22Rv1 (cell line): ENCODE results near the gene WSB1.

Experiments used
- ZFX ChIP-seq: fragments of 450-650 bp; IDR thresholded peaks from 2 replicates; pipeline ENCODE4 v1.6.1; 2017; ENCODE audit warnings: antibody characterized with exemption, borderline replicate concordance
- TF ChIP-seq, protein P1 (sequence below): fragments of 450-650 bp; IDR thresholded peaks from 2 replicates; pipeline ENCODE4 v1.5.1; 2017; ENCODE audit warnings: mild to moderate bottlenecking

DNA sequence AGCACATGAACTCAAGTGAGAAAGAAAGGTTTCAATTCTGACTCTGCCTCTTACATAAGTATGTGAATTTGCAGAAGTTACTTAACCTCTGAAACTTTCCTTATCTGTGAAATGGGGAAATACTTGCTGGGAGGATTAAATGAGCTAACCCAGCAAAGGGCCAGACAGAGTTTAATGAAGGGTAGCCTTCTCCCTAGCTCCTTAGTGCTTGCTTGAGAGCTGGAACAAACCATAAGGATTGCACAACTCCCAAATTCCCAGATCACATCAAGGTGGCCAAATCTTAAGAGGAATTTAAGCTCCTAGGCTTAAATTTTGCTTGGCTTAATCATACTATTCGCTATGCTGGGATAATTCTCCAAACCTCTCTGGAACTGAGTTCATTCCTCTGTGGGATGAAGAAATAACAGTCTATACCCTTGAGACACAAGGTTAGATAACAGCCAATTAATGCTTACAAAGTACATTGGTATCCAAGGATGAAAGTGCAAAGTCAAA, 11.8 kb upstream of the WSB1 start:
- TF ChIP-seq, protein P1, sequence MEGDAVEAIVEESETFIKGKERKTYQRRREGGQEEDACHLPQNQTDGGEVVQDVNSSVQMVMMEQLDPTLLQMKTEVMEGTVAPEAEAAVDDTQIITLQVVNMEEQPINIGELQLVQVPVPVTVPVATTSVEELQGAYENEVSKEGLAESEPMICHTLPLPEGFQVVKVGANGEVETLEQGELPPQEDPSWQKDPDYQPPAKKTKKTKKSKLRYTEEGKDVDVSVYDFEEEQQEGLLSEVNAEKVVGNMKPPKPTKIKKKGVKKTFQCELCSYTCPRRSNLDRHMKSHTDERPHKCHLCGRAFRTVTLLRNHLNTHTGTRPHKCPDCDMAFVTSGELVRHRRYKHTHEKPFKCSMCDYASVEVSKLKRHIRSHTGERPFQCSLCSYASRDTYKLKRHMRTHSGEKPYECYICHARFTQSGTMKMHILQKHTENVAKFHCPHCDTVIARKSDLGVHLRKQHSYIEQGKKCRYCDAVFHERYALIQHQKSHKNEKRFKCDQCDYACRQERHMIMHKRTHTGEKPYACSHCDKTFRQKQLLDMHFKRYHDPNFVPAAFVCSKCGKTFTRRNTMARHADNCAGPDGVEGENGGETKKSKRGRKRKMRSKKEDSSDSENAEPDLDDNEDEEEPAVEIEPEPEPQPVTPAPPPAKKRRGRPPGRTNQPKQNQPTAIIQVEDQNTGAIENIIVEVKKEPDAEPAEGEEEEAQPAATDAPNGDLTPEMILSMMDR = no peak
- TF ChIP-seq ZFX = no peak
